GM21515 (cell line): ENCODE measurements around the gene SAMHD1.
"Not testable (repeated sequence)": the region's sequence is repeated elsewhere in the genome, so short reads cannot be mapped to it uniquely, and the experiment has no call there.

Experiments used
- ATAC-seq: cut with Tn5 transposase; IDR thresholded peaks from one replicate; pipeline ENCODE4 v1.9.1; 2021; ENCODE audit not compliant: unreplicated experiment

Gene SAMHD1

GRCh38 chr20:36856691-36857635 is 94.5 kb downstream of the SAMHD1 start:
- ATAC-seq = no peak

DNA sequence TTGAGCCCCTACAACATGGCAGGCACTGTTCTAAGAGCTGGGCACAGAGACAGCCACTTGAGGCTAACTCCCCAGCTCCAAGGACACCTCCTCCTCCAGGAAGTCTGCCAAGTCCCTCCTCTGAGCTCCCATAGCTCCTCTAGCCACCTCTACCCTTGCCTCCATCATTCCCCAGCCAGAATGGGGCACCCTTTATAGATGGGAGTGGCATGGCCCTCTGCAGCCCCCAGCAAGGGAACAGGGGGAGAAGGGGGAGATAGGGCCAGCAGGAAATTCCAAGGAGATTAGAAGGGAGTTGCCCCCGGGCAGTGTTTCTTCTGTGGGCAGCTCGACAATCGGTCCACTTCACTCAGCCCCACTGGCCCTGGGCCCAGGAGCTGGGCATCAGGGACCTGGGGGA is 95.3 kb downstream of the SAMHD1 start:
- no peak for ATAC-seq

- ATAC-seq = no peak
Measured at GRCh38 chr20:36855241-36855657, 96.3 kb downstream of the SAMHD1 start.

DNA sequence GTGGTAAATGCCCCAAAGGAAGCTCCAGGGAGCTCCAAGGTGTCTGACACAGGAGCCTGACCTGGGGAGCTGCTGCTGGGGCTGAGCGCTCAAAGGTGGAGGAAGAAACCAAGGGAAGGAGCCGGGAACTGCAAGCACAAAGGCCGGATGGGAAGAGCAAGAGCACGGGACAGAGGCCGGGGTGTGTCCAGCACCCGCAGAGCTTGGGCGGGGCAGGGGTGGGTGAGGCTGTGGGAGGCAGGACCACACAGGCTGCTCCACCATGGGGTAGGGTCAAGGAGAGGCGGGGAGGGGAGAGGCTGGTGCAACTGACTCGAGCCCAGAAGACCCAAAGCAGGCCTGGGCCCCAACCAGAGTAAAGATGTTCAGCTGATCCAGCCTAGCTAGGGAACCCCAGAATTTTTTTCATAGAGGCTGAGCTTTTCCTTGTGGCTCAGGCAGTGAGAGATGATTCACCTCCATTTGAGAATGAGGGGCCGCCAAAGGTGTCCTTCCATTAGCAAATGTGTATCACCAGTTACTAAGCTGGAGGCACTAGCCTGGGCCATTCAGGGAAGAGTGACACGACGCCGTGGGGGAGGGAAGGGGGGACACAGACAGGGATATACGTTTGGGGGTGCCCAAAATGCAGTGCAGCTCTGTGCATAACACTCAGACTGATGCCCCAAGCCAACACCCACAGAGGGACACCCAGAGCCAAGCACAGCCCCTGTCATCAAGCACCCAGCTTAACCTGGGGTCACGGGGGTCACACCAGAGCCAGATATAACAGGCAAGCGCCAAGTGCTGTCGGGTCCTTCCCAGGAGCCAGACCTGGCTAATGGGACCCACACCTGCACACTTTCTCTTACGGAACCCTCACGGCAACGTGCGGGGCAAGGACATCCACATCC is 96.9 kb downstream of the SAMHD1 start:
- no peak for ATAC-seq

DNA sequence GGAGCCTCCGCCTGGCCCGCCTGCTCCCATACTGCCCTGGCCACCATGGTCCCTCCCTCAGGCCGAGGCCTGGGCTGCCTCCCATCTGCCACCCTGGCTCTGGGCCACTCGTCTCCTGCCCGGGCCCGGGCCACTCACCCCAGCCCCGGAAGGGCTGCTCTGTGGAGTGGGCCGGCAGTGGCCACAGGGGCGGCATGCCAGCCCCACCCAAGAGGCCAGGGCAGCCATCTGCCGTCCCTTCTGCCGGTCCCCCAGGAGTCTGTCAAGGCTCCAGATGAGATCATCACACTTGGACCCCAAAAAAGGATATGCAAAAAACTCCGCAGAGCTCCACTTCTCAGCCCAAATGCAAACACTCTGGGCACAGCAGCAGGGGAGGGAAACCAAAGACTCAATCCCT is 99.3 kb downstream of the SAMHD1 start:
- ATAC-seq = no peak

DNA sequence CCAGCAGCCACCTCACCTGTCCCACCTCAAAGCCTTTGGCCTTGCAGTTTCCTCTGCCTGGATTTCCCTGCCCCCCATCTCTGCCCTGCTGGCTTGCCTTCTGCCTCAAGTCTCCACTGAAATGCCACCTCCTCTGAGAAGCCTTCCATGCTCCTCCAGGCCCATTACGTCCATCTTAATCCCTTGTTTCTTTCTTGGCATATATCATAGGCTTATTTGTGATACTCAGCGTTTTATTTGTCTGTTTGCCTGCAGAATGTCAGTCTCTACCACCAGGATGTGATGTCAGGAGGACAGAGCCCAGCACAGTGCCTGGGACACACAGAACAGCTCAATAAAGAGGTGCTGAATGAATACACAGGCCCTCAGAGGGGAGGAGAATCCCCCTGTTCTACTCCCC is 100.0 kb downstream of the SAMHD1 start:
- ATAC-seq = no peak

- ATAC-seq = no peak
Measured at GRCh38 chr20:36850759-36851158, 100.7 kb downstream of the SAMHD1 start.

GRCh38 chr20:36849333-36850065 is 102.0 kb downstream of the SAMHD1 start:
- ATAC-seq = no peak

DNA sequence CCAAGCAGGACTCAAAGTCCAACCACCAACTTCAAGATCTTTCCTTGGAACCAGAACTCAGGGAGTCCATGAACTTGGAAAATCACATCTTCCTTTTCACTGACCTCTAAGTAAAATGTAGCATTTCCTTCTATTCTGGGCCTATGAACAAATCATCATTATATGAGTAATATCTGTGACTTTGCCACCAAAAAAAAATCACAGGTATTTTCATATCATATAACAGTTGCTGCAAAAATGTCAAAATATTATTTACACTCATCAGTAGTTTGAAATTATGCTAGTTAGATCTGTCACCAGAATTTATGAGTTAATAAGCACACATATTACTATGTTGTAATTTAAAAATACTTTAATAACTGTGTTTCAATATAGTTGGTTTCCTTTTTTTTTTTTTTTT is 102.8 kb downstream of the SAMHD1 start:
- ATAC-seq = no peak

DNA sequence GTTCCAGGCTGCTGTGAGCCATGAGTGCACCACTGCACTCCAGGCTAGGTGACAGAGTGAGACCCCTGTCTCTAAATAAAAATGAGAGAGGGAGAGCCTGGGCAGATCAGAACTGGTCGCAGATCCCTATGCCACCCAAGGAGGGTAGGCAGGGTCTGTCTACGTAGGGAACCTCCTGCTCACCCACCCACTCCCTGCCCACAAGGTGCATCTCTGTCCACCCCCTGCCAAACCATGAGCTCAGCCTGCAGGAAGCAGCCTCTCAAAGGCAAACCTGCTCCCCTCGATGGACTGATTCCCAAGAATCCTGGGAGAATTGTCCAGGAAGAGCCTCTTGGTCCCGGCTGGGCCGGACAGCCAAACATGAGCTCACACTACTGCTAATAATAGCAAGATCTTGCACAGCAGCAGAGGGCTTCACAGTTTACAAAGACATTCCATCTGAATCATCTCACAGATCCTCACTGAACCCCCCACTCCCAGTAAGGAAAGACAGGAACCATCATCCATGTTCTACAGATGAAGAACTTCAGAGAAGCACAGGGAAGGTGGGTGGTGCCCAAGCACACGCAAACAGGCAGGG is 103.3 kb downstream of the SAMHD1 start:
- ATAC-seq = no peak

- no peak for ATAC-seq
Measured at GRCh38 chr20:36847710-36848040, 103.8 kb downstream of the SAMHD1 start.

DNA sequence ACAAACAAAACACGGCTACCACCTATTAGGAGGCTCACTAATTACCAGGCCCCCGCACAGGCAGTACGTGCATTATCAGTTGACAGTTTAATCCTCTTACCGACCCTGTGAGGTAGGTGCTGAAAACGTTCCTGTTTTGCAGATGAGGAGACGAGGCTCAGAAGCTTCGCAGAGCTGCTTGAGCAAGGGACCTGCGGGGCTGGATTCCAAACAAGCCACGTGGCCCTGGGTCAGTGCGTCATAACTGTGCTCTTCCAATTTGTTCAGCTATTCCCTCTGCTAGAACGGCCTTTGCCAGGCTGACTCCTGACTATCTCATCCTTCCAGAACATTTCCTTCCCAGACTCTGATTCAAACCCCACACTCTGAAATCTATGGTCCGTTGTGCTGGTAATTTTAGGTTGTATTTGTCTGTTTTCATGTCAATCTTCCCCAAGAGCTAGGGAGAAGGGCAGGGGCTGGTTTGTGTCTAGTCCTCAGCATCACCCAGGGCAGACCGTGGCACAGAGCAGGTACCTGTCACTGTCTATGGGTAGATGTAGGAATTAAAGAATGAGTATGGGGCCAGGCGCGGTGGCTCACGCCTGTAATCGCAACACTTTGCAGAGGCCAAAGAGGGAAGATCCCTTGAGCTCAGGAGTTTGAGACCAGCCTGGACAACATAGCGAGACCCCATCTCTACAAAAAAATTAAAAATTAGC is 104.3 kb downstream of the SAMHD1 start:
- ATAC-seq = no peak

- ATAC-seq = no peak
Measured at GRCh38 chr20:36845288-36845971, 106.1 kb downstream of the SAMHD1 start.

DNA sequence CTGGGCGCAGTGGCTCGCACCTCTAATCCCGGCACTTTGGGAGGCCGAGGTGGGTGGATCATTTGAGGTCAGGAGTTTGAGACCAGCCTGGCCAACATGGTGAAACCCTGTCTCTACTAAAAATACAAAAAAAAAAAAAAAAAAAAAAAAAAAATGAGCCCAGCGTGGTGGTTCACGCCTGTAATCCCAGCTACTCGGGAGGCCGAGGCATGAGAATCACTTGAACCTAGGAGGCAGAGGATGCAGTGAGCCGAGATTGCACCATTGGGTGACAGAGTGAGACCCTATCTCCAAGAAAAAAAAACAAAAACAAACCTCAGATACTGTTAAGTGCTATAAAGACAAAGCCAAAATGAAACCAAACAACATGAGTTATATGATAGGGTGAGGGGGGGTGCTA is 110.5 kb downstream of the SAMHD1 start:
- not testable (repeated sequence) for ATAC-seq
